HG03135 (cell line): ENCODE data around the gene BAG2.
A peak's percentile ranks its signal among the peaks of the same experiment; 100 is the strongest.

Source experiments
- ATAC-seq: cut with Tn5 transposase; IDR thresholded peaks from one replicate; pipeline ENCODE4 v1.9.1; 2021; ENCODE audit warnings: mild to moderate bottlenecking, moderate library complexity; ENCODE audit not compliant: unreplicated experiment

Gene BAG2

GRCh38 chr6:57172136-57173055, at the start of gene BAG2:
Gene BAG2, plus strand, starts transcription at chr6:57172326. Its CDS starts 372 bp downstream, at chr6:57172698.
- peak; percentile 91 for ATAC-seq

- ATAC-seq, result no peak
Measured at GRCh38 chr6:57123111-57123510, 49.0 kb upstream of the BAG2 start.

- ATAC-seq, result no peak
Measured at GRCh38 chr6:57127763-57128162, 44.4 kb upstream of the BAG2 start.

- ATAC-seq, result no peak
Measured at GRCh38 chr6:57130661-57131177, 41.4 kb upstream of the BAG2 start.

- ATAC-seq, result no peak
Measured at GRCh38 chr6:57134954-57135353, 37.2 kb upstream of the BAG2 start.

GRCh38 chr6:57135885-57136284, 36.2 kb upstream of the BAG2 start:
- ATAC-seq, result no peak

GRCh38 chr6:57137350-57137749, 34.8 kb upstream of the BAG2 start:
- ATAC-seq, result no peak

GRCh38 chr6:57138026-57138425, 34.1 kb upstream of the BAG2 start:
- ATAC-seq, result no peak

GRCh38 chr6:57141451-57142177, 30.5 kb upstream of the BAG2 start:
- ATAC-seq, result no peak

GRCh38 chr6:57142178-57142525, 30.0 kb upstream of the BAG2 start:
- no peak for ATAC-seq

- no peak for ATAC-seq
Measured at GRCh38 chr6:57143690-57144089, 28.4 kb upstream of the BAG2 start.

GRCh38 chr6:57147401-57147800, 24.7 kb upstream of the BAG2 start:
- ATAC-seq, result no peak

- ATAC-seq, result no peak
Measured at GRCh38 chr6:57147955-57148858, 23.9 kb upstream of the BAG2 start.

GRCh38 chr6:57158658-57159057, 13.5 kb upstream of the BAG2 start:
- no peak for ATAC-seq

- ATAC-seq, result no peak
Measured at GRCh38 chr6:57159127-57159526, 13.0 kb upstream of the BAG2 start.

GRCh38 chr6:57162028-57162427, 10.1 kb upstream of the BAG2 start:
- no peak for ATAC-seq

- ATAC-seq, result no peak
Measured at GRCh38 chr6:57162516-57162915, 9.6 kb upstream of the BAG2 start.

- ATAC-seq, result no peak
Measured at GRCh38 chr6:57163956-57164355, 8.2 kb upstream of the BAG2 start.

GRCh38 chr6:57165080-57165479, 7.0 kb upstream of the BAG2 start:
- no peak for ATAC-seq

- ATAC-seq, result no peak
Measured at GRCh38 chr6:57173056-57173885, 1.1 kb downstream of the BAG2 start.
